ENCODE measurements around the gene SLC29A2.

SLC29A2 gene

DNA sequence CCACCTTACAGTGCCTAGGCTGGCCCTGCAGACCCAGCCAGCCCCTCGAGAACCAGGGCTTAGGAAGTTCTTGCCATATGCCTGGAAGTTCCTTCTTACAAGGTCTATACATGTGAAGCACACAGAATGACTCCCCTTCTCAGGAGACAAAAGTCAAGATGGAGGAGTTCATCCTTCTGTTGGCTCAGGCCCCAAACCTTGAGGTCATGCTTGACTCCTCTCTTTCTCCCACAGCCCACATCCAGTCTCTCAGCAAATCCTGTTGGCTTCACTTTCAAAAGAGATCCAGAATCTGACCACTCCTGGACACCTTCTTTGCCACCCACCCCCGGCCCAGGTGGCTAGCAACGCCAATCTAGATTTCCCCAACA, 53.0 kb downstream of the SLC29A2 start:
- peaks cover 23 to 80% (median 75%) of the 10 kb centered on the region in 5 donors for H3K4me1 ChIP-seq (ENCODE audit: control insufficient read depth in 5 of 5, insufficient read depth in 5 of 5, low read length in 5 of 5)
- H3K27ac ChIP-seq (ENCODE audit: low read depth, low read length) = peak overlapping the region; percentile 35
- H3K9ac ChIP-seq (ENCODE audit: low read length in 5 of 5) = no peak overlapping the region

DNA sequence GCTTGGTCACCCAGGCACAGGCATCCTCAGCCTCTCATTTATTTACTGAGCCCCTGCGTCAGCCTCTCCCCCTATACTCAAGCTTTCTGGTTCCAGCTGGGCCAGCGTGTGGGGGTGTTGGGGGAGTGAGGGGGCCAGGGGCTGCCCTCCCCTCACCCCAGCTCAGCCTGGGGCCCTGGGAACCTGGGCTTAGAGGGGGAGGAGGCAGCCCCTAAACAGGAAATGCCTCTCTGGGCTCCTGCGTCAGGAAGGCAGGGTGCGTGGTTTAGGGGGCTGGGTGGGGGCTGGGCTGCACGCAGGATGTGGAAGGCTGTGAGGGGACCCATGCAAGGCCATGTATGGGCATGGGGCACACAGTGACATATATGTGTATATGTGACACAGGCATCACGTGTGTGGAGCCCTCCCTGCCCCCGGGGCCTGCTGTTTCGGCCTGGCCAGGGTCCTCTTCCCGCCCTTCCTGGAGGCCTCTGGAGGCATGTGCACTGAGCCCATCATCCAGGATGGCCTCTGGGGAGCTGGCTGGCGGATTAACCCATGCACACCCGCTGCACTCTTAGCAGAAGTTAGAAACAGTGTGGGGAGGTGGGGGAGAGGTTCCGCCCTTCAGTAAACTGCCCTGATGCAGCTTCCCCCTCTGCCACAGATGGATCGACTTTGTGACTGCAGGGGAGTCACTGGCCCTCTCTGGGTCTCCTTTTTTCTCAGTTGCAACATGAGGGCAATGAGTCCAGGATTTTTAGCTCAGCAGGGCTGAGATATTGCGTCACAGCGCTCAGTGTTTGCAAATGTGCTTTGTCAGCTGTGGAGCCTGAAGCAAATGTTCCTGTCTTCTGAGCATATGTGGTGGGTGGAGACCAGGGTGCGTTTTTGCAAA, 53.6 kb downstream of the SLC29A2 start:
- no peaks in the 10 kb centered on the region for H3K36me3 ChIP-seq (ENCODE audit: control insufficient read depth in 5 of 5, insufficient read depth in 5 of 5, low read length in 5 of 5)
- H3K27me3 ChIP-seq (ENCODE audit: control insufficient read depth in 5 of 5, insufficient read depth in 4 of 5, low read length in 5 of 5) = no peaks in the 10 kb centered on the region
- H3K9ac ChIP-seq (ENCODE audit: low read length in 5 of 5) = peak overlapping the region in 1 of 5 donors; percentile 43
- peak overlapping the region; percentile 29 to 62 (median 42) for H3K4me3 ChIP-seq (ENCODE audit: low read depth in 1 of 5, low read length in 5 of 5)
- peak overlapping the region; percentile 80 for H3K27ac ChIP-seq (ENCODE audit: low read depth, low read length)
- peaks cover 21 to 81% (median 79%) of the 10 kb centered on the region in 5 donors for H3K4me1 ChIP-seq (ENCODE audit: control insufficient read depth in 5 of 5, insufficient read depth in 5 of 5, low read length in 5 of 5)
- no peaks in the 10 kb centered on the region for H3K9me3 ChIP-seq (ENCODE audit: control insufficient read depth in 5 of 5, low read length in 5 of 5)

More for the DNA sequence above, 53.0 kb downstream of the SLC29A2 start:
- Histone ChIP-seq H3K9me3 (ENCODE audit: control insufficient read depth in 5 of 5, low read length in 5 of 5) (no peaks in the 10 kb centered on the region), H3K27me3 (ENCODE audit: control insufficient read depth in 5 of 5, insufficient read depth in 4 of 5, low read length in 5 of 5) (no peaks in the 10 kb centered on the region), H3K4me3 (ENCODE audit: low read depth in 1 of 5, low read length in 5 of 5) (peak overlapping the region in 4 of 5 donors; percentile 10 to 37 (median 15)), H3K36me3 (ENCODE audit: control insufficient read depth in 5 of 5, insufficient read depth in 5 of 5, low read length in 5 of 5) (no peaks in the 10 kb centered on the region)

DNA sequence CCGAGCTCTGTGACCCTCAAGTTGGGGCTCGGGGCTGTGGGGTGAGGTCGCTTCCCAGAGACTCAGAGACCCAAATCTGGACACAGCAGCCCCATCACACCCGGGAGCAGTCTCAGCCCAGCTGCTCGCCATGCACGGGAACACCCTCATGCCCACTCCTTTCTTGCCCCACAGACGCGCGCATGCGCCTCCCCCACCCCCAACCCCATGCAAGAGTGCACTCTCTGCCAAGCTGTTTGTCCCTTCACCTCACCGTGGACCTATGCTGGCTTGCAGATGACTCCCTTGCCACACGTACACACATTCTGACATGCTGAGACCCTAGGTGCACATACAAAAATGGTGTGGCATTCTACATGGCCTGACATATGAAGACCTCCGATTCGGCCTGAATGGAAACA, 54.2 kb downstream of the SLC29A2 start:
- Histone ChIP-seq H3K27ac (ENCODE audit: low read depth, low read length) (peak overlapping the region; percentile 80), H3K9ac (ENCODE audit: low read length in 5 of 5) (peak overlapping the region in 2 of 5 donors; percentile 35 to 43), H3K36me3 (ENCODE audit: control insufficient read depth in 5 of 5, insufficient read depth in 5 of 5, low read length in 5 of 5) (no peaks in the 10 kb centered on the region), H3K9me3 (ENCODE audit: control insufficient read depth in 5 of 5, low read length in 5 of 5) (no peaks in the 10 kb centered on the region), H3K4me3 (ENCODE audit: low read depth in 1 of 5, low read length in 5 of 5) (peak overlapping the region; percentile 29 to 62 (median 42)), H3K4me1 (ENCODE audit: control insufficient read depth in 5 of 5, insufficient read depth in 5 of 5, low read length in 5 of 5) (peaks cover 21 to 77% (median 76%) of the 10 kb centered on the region in 5 donors), H3K27me3 (ENCODE audit: control insufficient read depth in 5 of 5, insufficient read depth in 4 of 5, low read length in 5 of 5) (no peaks in the 10 kb centered on the region)

DNA sequence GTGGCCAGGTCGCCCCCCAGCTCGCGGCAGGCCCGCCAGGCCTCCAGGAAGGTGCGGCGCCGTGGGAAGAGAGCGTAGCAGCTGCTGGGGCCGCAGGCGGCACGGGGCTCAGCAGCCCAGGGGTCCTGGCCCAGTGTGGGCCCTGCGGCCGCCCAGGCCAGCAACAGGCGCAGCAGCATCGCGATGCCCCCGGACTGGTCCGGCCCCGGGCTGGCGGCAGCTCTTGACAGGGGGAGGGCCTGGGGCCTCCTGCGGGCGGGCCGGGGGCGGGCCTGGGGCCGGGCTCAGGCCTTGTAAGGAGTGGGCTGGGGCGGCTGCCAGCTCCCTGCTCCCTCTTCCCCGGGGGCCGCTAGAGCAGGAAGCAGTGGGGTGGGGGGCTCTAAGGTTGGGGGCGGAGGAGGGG, 54.7 kb downstream of the SLC29A2 start, which contains the start of gene CD248:
Gene CD248 (minus strand): TSS at position 196 of the 403 bp plus-strand sequence. CDS start 17 bp downstream, at position 179.
- H3K27ac ChIP-seq (ENCODE audit: low read depth, low read length) = peak within 1 kb of the TSS; percentile 80
- H3K36me3 ChIP-seq (ENCODE audit: control insufficient read depth in 5 of 5, insufficient read depth in 5 of 5, low read length in 5 of 5) = no peaks in the 10 kb centered on the region
- peak within 1 kb of the TSS in 4 of 5 donors; percentile 56 to 81 (median 76) for H3K9ac ChIP-seq (ENCODE audit: low read length in 5 of 5)
- peak within 1 kb of the TSS; percentile 61 to 81 (median 71) for H3K4me3 ChIP-seq (ENCODE audit: low read depth in 1 of 5, low read length in 5 of 5)
- no peaks in the 10 kb centered on the region for H3K27me3 ChIP-seq (ENCODE audit: control insufficient read depth in 5 of 5, insufficient read depth in 4 of 5, low read length in 5 of 5)
- H3K4me1 ChIP-seq (ENCODE audit: control insufficient read depth in 5 of 5, insufficient read depth in 5 of 5, low read length in 5 of 5) = peaks cover 21 to 77% (median 76%) of the 10 kb centered on the region in 5 donors
- H3K9me3 ChIP-seq (ENCODE audit: control insufficient read depth in 5 of 5, low read length in 5 of 5) = no peaks in the 10 kb centered on the region

DNA sequence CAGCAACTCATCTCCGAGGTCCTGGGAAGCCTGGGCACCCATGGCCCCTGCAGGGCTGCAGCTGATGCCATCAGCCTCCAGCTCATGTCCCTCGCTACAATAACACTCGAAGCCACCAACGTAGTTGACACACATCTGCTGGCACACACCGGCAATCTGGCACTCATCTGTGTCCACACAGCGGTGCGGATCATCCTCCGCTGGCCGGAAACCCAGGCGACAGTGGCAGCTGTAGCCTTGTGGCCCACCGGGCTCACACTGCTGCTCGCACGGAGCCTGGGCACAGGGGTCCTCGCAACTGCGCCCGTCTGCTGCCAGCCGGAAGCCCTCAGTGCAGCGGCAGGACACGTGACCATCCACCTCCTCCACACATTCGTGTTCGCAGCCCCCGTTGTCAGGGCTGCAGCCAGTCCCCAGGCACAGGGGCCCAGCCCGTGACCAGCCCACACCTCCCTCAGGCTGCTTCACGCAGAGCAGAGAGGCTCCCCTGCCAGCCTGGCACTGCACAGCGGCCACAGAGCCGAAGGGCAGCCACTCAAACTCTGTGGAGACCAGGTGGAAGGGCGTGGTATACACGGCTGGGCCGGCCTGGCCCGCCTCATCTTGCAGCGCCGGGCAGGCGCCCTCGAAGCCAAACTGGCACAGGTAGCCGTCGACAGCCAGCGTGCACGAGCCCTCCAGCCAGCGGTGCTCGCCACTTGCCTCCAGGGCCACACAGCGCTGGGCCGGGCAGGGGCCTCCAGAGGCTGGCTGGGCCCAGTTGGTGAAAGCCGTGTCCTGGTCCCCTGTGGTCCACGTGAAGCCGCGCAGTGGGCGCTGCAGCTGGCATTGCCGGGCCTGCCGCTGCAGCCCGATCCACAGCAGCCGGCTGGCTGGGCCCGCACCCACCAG, 55.4 kb downstream of the SLC29A2 start:
- H3K27me3 ChIP-seq (ENCODE audit: control insufficient read depth in 5 of 5, insufficient read depth in 4 of 5, low read length in 5 of 5) = no peaks in the 10 kb centered on the region
- no peaks in the 10 kb centered on the region for H3K9me3 ChIP-seq (ENCODE audit: control insufficient read depth in 5 of 5, low read length in 5 of 5)
- peak overlapping the region; percentile 61 to 81 (median 71) for H3K4me3 ChIP-seq (ENCODE audit: low read depth in 1 of 5, low read length in 5 of 5)
- H3K36me3 ChIP-seq (ENCODE audit: control insufficient read depth in 5 of 5, insufficient read depth in 5 of 5, low read length in 5 of 5) = no peaks in the 10 kb centered on the region
- H3K9ac ChIP-seq (ENCODE audit: low read length in 5 of 5) = peak overlapping the region in 4 of 5 donors; percentile 56 to 81 (median 76)
- peaks cover 16 to 75% (median 70%) of the 10 kb centered on the region in 5 donors for H3K4me1 ChIP-seq (ENCODE audit: control insufficient read depth in 5 of 5, insufficient read depth in 5 of 5, low read length in 5 of 5)
- peak overlapping the region; percentile 80 for H3K27ac ChIP-seq (ENCODE audit: low read depth, low read length)

DNA sequence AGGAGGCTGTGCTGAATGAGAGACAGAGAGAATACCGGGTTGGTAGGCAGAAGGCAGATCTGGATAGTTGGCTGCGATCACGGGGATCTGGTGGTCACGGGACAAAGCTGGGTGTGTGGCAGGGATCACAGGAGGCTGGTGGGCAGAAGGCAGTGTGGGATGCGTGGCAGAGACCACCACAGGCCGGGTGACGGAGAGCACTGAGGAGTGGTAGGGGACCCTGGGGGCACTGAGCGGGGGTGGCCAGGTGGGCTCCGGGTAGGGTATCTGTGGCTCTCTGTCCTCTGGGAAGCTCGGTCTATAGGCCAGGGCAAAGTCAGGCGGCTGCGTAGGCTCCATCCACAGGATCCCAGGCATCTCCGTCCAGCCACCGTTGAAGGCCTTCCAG, 56.1 kb downstream of the SLC29A2 start:
- Histone ChIP-seq H3K9me3 (ENCODE audit: control insufficient read depth in 5 of 5, low read length in 5 of 5) (no peaks in the 10 kb centered on the region), H3K4me3 (ENCODE audit: low read depth in 1 of 5, low read length in 5 of 5) (peak overlapping the region; percentile 61 to 81 (median 71)), H3K27me3 (ENCODE audit: control insufficient read depth in 5 of 5, insufficient read depth in 4 of 5, low read length in 5 of 5) (no peaks in the 10 kb centered on the region), H3K27ac (ENCODE audit: low read depth, low read length) (peak overlapping the region; percentile 80), H3K9ac (ENCODE audit: low read length in 5 of 5) (peak overlapping the region; percentile 4 to 81 (median 72)), H3K36me3 (ENCODE audit: control insufficient read depth in 5 of 5, insufficient read depth in 5 of 5, low read length in 5 of 5) (no peaks in the 10 kb centered on the region), H3K4me1 (ENCODE audit: control insufficient read depth in 5 of 5, insufficient read depth in 5 of 5, low read length in 5 of 5) (peaks cover 16 to 75% (median 70%) of the 10 kb centered on the region in 5 donors)

DNA sequence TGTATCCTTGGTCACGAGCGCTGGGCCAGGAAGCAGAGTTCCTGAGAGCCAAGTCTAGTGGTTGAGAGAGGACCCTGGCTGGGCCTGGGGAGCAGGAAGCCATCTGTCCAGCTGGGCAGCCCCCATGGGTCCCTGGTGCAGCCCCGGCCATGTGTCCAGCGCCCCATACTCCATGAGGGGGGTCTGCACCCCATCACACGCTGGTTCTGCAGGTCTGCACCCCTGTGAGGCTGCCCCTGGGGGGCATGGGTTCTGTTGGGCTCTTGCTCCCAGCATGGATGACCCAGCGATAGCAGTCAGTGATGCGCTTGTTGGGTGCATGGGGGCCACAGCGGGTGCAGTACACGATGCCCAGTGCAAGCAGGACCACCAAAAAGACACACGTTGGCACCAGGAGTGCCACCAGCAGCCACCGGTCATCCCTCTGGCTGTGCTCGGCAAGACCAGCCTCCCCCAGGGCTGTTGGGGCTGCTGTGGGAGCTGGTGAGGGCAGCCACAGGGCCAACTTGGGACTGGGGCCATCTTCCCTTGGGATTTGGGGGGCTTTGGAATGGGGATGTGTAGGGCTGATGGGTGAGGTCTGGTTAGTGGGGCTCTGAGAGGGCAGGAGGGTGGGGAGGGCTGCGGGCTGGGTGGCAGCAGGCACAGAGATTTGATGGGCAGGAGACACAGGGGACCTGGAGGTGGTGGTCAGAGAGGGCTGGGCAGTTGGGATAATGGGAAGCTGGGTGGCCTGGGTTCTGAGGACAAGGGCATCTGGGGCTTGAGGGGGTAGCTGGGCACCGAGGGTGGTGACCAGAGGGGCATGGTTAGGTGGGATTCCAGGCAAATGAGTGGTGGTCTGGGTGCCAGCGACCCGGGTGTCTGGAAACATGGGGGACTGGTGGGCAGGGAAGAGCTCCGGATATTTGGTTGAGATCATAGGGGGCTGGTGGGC, 56.7 kb downstream of the SLC29A2 start:
- Histone ChIP-seq H3K9me3 (ENCODE audit: control insufficient read depth in 5 of 5, low read length in 5 of 5) (no peaks in the 10 kb centered on the region), H3K4me3 (ENCODE audit: low read depth in 1 of 5, low read length in 5 of 5) (peak overlapping the region; percentile 61 to 81 (median 71)), H3K4me1 (ENCODE audit: control insufficient read depth in 5 of 5, insufficient read depth in 5 of 5, low read length in 5 of 5) (peaks cover 16 to 75% (median 70%) of the 10 kb centered on the region in 5 donors), H3K36me3 (ENCODE audit: control insufficient read depth in 5 of 5, insufficient read depth in 5 of 5, low read length in 5 of 5) (no peaks in the 10 kb centered on the region), H3K27ac (ENCODE audit: low read depth, low read length) (peak overlapping the region; percentile 80), H3K27me3 (ENCODE audit: control insufficient read depth in 5 of 5, insufficient read depth in 4 of 5, low read length in 5 of 5) (no peaks in the 10 kb centered on the region), H3K9ac (ENCODE audit: low read length in 5 of 5) (peak overlapping the region; percentile 56 to 81 (median 72))

DNA sequence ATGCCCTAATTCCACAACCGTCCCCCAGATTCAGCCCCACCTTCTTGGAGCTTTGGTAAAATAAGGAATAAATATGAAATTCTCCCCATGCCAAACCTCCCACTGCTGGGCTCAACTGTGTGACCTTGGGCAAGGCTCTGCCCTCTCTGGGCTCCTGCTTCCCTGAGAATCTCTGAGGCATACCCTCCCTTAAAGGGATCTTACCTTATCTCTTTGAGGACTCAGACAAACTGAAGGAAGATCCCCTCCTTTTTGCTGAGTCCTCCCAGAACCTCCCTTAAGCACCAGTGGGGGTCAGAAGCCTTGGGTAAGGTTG, 57.4 kb downstream of the SLC29A2 start:
- Histone ChIP-seq H3K27ac (ENCODE audit: low read depth, low read length) (peak overlapping the region; percentile 80), H3K9ac (ENCODE audit: low read length in 5 of 5) (peak overlapping the region; percentile 56 to 81 (median 72)), H3K36me3 (ENCODE audit: control insufficient read depth in 5 of 5, insufficient read depth in 5 of 5, low read length in 5 of 5) (no peaks in the 10 kb centered on the region), H3K9me3 (ENCODE audit: control insufficient read depth in 5 of 5, low read length in 5 of 5) (no peaks in the 10 kb centered on the region), H3K27me3 (ENCODE audit: control insufficient read depth in 5 of 5, insufficient read depth in 4 of 5, low read length in 5 of 5) (no peaks in the 10 kb centered on the region), H3K4me1 (ENCODE audit: control insufficient read depth in 5 of 5, insufficient read depth in 5 of 5, low read length in 5 of 5) (peaks cover 15 to 72% (median 68%) of the 10 kb centered on the region in 5 donors), H3K4me3 (ENCODE audit: low read depth in 1 of 5, low read length in 5 of 5) (peak overlapping the region; percentile 61 to 81 (median 70))

Measured in subcutaneous abdominal adipose tissue (tissue), 5 donors.